ENCODE results near the gene M1AP.
A peak's percentile ranks its signal among the peaks of the same experiment; 100 is the strongest.

M1AP gene

GRCh38 chr2:74548285-74548899, 99.7 kb downstream of the M1AP start:
- DNase-seq (ENCODE audit: low spot score): no peak

GRCh38 chr2:74546004-74546403, 102.1 kb downstream of the M1AP start:
- no peak for DNase-seq (ENCODE audit: low spot score)

GRCh38 chr2:74544634-74545033, 103.5 kb downstream of the M1AP start:
- DNase-seq (ENCODE audit: low spot score): no peak

GRCh38 chr2:74542978-74543377, 105.2 kb downstream of the M1AP start:
- no peak for DNase-seq (ENCODE audit: low spot score)

- DNase-seq (ENCODE audit: low spot score): no peak
These were observed 107.8 kb downstream of the M1AP start for GRCh38 chr2:74540291-74540690.

- DNase-seq (ENCODE audit: low spot score): no peak
These were observed 109.2 kb downstream of the M1AP start for GRCh38 chr2:74538881-74539339.

- DNase-seq (ENCODE audit: low spot score): no peak
These were observed 111.0 kb downstream of the M1AP start for GRCh38 chr2:74537140-74537539.

GRCh38 chr2:74536166-74536950, 111.8 kb downstream of the M1AP start:
- DNase-seq (ENCODE audit: low spot score): no peak

GRCh38 chr2:74535440-74535965, 112.6 kb downstream of the M1AP start:
- DNase-seq (ENCODE audit: low spot score): no peak

GRCh38 chr2:74534411-74534810, 113.7 kb downstream of the M1AP start:
- no peak for DNase-seq (ENCODE audit: low spot score)

- DNase-seq (ENCODE audit: low spot score): no peak
These were observed 114.7 kb downstream of the M1AP start for GRCh38 chr2:74533464-74533863.

GRCh38 chr2:74532222-74532621, 115.9 kb downstream of the M1AP start:
- DNase-seq (ENCODE audit: low spot score): peak; percentile 40

- no peak for DNase-seq (ENCODE audit: low spot score)
These were observed 116.5 kb downstream of the M1AP start for GRCh38 chr2:74531666-74532065.

GRCh38 chr2:74530239-74531187, 117.6 kb downstream of the M1AP start:
- DNase-seq (ENCODE audit: low spot score): peak; percentile 42

- peak; percentile 95 for DNase-seq (ENCODE audit: low spot score)
These were observed 118.5 kb downstream of the M1AP start, which contains the start of the genes AUP1 and HTRA2 for GRCh38 chr2:74529357-74530238. TSS of gene AUP1 (minus strand) at chr2:74529706. CDS start at chr2:74529629, 77 bp downstream. TSS of gene HTRA2 (plus strand) at chr2:74529933. CDS start at chr2:74530007, 74 bp downstream.

- no peak for DNase-seq (ENCODE audit: low spot score)
These were observed 119.4 kb downstream of the M1AP start for GRCh38 chr2:74528600-74529356.

GRCh38 chr2:74527741-74528140, 120.4 kb downstream of the M1AP start:
- DNase-seq (ENCODE audit: low spot score): no peak

GRCh38 chr2:74526649-74527230, 121.4 kb downstream of the M1AP start:
- DNase-seq (ENCODE audit: low spot score): no peak

GRCh38 chr2:74525717-74526648, 122.1 kb downstream of the M1AP start, which contains the start of gene DQX1:
TSS of gene DQX1 (minus strand) at chr2:74526231. CDS start at chr2:74525729, 502 bp downstream.
- no peak for DNase-seq (ENCODE audit: low spot score)

Measured in kidney capillary endothelial cell (primary cell).